GM06990 (cell line): ENCODE measurements around the gene SMIM44.

Experiments
- DNase-seq: peaks from one replicate; pipeline ENCODE4 v3.0.0-alpha.2; 2011; ENCODE audit not compliant: insufficient read length; ENCODE audit errors: extremely low read depth
- H3K27me3 ChIP-seq: replicated peaks from 2 replicates; pipeline ENCODE4 v1.6.0; 2011; ENCODE audit warnings: low read length; ENCODE audit not compliant: control insufficient read depth, insufficient read depth
- H3K36me3 ChIP-seq: 2 replicates; pipeline ENCODE4 v1.5.1; 2011; ENCODE audit warnings: low read length; ENCODE audit not compliant: control insufficient read depth, insufficient read depth
- H3K4me3 ChIP-seq: replicated peaks from 2 replicates; pipeline ENCODE4 v1.5.1; 2011; ENCODE audit warnings: low read depth, mild to moderate bottlenecking, control low read depth, low read length
- TF ChIP-seq, protein P1 (sequence below): IDR thresholded peaks from 2 replicates; pipeline ENCODE4 v1.5.1; 2011; ENCODE audit warnings: low read length, control low read depth, mild to moderate bottlenecking, inconsistent platforms; ENCODE audit not compliant: insufficient read depth, poor library complexity, severe bottlenecking

The SMIM44 gene

DNA sequence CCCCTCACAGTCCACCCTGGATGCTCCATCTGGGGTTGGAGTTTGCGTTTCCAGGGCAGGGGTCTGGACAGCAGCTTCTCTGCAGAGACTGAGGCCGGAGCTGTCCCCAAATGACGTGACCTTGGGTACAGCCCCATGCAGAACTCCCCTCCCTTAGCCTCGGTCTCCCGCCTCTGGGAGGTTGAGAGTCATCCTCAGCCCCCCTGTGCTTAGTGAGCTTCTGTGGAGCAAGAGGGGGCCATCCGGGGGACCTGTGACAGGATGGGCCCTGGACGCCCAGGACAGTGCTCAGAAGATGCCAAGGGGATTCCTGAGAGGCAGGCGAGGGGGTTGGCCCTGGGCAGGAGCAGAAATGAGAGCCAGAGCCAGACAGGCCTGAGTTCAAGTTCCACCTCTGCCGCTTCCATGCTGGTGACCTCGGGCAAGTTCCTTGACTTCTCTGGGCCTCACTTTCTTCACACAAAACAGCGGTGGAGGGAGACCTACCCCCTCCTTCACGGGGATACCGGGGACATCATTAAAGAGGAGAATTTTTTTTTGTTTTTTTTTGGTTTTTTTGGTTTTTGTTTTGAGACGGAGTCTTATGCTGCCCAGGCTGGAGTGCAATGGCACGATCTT, 23.2 kb downstream of the SMIM44 start:
- TF ChIP-seq, protein P1, sequence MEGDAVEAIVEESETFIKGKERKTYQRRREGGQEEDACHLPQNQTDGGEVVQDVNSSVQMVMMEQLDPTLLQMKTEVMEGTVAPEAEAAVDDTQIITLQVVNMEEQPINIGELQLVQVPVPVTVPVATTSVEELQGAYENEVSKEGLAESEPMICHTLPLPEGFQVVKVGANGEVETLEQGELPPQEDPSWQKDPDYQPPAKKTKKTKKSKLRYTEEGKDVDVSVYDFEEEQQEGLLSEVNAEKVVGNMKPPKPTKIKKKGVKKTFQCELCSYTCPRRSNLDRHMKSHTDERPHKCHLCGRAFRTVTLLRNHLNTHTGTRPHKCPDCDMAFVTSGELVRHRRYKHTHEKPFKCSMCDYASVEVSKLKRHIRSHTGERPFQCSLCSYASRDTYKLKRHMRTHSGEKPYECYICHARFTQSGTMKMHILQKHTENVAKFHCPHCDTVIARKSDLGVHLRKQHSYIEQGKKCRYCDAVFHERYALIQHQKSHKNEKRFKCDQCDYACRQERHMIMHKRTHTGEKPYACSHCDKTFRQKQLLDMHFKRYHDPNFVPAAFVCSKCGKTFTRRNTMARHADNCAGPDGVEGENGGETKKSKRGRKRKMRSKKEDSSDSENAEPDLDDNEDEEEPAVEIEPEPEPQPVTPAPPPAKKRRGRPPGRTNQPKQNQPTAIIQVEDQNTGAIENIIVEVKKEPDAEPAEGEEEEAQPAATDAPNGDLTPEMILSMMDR: no peak
- Histone ChIP-seq H3K4me3 (no peak overlapping the region), H3K27me3 (no peaks in the 10 kb centered on the region), H3K36me3 (peaks cover 5% of the 10 kb centered on the region; the same call in 1 of the 2 replicates)
- no peak for DNase-seq

DNA sequence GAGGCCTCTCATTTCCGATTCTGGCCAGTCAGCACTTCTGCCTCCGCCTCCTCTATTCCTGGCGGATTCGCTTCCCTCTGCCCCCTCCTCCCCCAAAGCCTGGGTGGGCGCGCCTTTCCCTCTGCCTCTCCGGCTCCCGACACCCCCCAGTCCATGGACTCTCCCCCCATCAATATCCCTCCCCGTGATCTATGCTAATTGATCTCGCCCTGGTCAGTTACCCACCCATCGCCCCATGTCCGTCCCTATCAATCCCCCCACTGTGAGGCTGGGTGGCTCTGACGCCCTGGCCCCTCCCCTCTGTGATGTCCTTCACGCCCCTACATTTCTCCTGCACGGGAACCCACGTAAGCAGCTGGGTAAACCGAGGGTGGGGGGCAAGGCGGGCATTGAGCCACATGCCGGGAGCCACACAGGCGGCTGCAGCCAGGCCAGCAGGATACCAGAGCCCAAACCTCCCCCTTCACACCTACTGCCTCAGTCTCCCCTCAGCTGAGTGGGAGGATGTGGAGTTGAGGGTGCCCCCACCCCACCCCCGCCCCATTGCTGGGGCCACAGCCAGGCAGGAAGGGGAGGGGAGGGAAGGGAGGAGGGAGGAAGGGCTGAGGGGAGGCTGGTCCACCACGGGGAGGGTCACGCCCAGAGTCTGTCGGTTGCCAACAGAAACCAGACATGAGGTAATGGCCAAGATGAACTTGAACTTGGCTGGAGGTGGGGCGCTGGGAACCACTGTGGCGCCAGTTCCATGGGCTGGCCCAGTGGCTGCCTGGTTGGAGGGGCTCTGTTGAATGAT, 24.0 kb downstream of the SMIM44 start:
- TF ChIP-seq, protein P1: no peak
- H3K4me3 ChIP-seq: no peak overlapping the region
- H3K36me3 ChIP-seq: peaks cover 8% of the 10 kb centered on the region
- DNase-seq: no peak
- no peaks in the 10 kb centered on the region for H3K27me3 ChIP-seq

DNA sequence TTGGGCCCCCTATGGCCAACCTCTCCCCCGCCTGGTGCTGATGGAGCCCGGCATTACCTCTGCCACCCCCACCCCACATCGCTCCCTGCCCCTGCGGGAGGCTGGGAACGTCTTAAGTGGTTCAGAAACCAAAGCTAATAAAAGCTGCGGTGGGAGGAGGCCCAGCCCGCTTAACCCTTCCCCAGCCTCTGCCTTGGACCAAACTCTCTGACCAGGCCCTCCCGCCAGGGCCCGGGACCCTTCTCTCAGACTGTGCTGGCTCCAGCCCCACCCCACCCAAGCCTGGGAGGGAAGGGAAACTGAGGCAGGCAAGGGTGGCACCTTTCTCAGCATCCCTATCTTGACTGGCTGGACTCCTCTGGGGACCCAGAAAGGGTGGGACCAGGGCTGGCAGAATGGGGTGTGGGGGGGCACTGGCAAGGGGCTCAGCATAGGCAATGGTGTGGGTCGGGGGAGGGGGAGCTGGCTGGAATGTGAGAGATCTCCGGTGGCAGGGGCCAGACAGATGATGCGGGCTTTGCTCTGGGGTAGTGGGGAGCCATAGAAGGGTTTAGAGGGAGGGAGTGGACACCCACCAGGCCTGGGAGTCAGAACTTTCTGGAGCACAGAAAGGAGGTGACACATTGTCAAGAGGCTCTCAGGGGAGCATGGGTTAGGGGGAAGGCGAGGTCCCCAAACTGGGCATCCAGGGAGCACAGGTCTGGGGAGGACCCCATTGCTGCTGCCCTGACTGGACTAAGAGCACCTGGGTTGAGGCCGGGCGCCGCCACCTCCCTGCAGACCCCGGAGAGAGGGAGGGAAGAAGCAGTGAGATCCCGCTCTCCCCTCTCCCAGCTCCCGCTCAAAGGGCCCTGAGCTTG, 24.8 kb downstream of the SMIM44 start:
- H3K36me3 ChIP-seq: peaks cover 12% of the 10 kb centered on the region
- H3K4me3 ChIP-seq: no peak overlapping the region
- no peak for DNase-seq
- TF ChIP-seq, protein P1: no peak
- no peaks in the 10 kb centered on the region for H3K27me3 ChIP-seq

DNA sequence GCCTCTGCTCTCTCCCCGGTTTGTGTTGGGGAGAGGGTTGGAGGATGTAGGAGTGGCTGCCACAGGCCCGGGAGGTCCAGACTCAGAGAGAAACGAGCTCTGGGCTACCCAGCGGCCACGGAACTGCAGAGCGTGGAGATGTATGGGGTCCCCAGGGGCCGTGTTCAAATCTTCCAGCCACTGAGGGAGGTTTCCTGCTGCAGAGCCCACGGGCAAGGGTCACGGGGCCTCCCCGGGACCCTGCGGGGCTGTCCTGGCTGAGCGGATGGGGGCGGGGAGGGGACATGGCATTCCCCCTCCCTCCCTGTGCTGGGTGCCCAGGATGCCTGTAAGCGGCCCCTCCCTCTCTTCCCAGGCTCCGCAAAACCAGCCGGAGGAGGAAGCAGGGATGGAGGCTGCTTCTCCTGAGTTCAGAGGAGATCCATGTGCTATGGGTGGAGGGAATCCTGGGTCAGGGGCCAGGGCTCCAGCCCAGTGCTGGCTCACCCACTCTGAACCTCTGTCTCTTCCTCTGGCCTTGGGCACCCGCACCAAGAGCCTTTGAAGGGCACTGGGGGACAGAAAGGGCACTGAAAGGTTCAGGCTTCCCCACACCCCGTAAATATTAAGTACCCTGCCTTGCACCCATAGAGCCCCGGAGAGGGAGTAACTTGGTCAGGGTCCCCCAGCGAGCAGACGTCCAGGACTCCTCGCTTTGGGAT, 25.6 kb downstream of the SMIM44 start:
- no peak for DNase-seq
- Histone ChIP-seq H3K4me3 (no peak overlapping the region), H3K36me3 (peaks cover 15% of the 10 kb centered on the region), H3K27me3 (no peaks in the 10 kb centered on the region)
- TF ChIP-seq, protein P1: no peak

DNA sequence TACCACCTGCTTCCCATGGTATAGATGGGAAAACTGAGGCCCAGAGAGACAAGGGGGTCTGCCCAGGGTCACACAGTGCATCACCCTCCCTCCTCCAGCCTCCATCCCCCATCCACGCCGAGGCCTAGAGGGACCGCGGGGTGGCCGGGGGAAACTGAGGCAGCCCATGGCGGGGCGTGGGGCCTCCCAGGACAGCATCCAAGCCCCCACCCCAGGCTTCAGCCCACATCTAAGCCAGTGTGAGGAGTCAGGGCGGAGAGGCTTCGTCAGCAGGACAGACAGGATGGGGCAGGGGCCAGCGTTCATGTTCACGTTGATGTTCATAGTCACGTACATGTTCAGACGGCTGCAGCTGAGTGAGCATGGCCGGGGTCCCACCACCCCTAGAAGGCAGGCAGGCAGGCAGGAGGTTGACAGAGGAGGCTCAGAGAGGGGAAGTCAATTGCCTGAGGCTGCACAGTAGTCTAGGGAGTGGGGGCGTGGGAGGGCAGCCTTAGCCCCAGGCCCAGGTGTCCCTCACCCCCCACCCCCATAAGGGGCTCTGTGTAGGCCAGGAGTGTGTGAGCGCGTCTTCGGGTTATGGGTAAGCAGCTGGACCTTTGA, 26.2 kb downstream of the SMIM44 start:
- H3K4me3 ChIP-seq: no peak overlapping the region
- TF ChIP-seq, protein P1: no peak
- DNase-seq: no peak
- H3K36me3 ChIP-seq: peaks cover 17% of the 10 kb centered on the region
- no peaks in the 10 kb centered on the region for H3K27me3 ChIP-seq
